T-helper 1 cell (primary cell): Measurements from ENCODE around the gene ZNF442.
"Not testable (repeated sequence)": the region's sequence is repeated elsewhere in the genome, so short reads cannot be mapped to it uniquely, and the experiment has no call there.

ENCODE experiments used
- DNase-seq, 5 donors: peaks; one replicate each; pipeline ENCODE4 v3.0.0-alpha.2; 2012 to 2020

The ZNF442 gene

DNA sequence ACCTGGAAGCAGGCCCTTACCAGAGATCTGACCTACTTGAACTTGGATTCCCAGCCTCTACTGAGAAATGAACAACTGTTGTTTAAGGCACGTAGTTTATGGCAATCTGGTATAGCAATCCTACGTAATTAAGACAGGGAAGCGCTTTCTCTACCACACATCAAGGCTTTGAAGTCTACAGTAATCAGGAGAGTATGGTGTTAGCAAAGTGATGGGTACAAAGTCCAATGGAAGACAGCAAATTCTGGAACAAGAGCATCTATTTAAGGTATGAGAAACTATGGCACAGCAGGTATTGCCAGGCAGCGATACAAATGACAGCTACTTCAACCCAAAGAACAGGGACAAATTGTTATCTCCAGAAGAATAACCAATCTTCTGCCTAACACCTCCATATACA lies 35.1 kb downstream of the ZNF442 start:
- DNase-seq: no peak

DNA sequence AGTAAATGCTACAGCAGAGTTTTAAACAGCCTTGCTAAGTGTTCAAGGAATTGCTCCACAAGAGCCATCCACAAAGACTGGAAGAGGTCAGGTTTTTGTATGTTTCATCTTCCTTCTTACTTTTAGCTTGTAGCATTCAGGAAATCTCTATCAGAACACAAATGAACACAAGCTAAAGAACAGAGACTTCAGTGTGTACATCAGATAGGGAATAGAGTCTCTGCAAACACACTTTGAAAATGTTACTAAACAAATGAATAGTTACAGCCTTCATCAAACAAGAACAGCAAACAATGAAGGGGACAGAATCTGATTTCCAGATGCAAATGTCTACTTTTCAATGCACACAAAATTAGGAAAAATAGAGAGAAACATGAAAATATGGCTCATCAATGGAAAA lies 39.8 kb downstream of the ZNF442 start:
- no peak for DNase-seq

DNA sequence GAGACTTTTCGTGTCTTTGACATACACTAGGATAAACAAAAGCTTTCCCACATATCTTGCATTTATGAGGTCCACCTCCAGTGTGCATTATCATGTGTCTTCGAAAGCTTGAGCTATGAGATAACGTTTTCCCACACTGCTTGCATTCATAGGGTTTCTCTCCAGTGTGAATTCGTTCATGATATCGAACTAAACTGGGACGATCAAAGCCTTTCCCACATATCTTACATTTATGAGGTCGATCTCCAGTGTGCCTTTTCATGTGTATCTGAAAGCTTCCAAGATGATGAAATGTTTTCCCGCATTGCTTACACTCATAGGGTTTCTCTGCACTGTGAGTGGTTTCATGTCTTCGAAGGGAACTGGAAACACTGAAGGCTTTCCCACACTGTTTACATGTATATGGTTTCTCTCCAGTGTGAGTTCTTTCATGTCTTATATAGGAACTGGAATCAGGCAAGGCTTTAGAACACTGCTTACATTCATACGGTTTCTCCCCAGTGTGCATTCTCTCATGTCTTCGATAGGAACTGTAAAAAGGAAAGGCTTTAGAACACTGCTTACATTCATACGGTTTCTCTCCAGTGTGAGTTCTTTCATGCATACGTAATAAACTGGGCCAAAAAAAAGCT lies 46.6 kb downstream of the ZNF442 start:
- DNase-seq: no peak

DNA sequence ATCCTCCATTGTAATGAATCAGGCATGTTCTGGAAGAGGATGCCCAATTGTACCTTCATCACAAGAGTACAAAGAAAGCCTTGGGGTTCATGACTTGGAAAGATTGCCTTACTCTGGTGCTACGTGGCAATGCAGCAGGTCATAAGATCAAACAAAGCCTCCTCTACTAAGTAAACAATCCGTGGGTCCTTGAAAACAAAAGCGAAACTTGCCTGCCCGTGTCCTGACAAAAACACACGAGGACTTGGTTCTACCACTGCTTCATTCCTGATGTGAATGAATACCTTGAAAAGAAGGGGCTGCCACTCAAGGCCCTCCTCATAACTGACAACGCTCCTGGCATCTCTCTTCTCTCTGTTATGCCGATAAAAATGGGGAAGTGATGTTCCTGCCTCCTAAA lies 50.9 kb downstream of the ZNF442 start:
- DNase-seq: no peak

DNA sequence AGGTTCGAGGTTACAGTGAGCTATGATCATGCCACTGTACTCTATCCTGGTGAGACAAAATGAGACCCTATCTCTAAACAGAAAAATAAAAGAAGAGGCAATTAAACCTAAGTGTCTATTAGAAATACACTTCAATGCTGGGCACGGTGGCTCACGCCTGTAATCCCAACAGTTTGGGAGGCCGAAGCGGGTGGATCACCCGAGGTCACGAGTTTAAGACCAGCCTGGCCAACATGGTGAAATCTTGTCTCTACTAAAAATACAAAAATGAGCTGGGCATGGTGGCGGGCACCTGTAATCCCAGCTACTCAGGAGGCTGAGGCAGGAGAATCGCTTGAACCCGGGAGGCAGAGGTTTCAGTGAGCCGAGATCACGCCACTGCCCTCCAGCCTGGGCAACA lies 56.6 kb downstream of the ZNF442 start:
- not testable (repeated sequence) for DNase-seq
